ENCODE results near the gene DDHD1. TPM values are rescaled to one million over a fixed set of nuclear protein-coding genes. Genes with fewer than 3 reads are reported as not detected.

Gene DDHD1
- total RNA-seq, 1 experiment from 2014 or later, result 10.6 TPM

DNA sequence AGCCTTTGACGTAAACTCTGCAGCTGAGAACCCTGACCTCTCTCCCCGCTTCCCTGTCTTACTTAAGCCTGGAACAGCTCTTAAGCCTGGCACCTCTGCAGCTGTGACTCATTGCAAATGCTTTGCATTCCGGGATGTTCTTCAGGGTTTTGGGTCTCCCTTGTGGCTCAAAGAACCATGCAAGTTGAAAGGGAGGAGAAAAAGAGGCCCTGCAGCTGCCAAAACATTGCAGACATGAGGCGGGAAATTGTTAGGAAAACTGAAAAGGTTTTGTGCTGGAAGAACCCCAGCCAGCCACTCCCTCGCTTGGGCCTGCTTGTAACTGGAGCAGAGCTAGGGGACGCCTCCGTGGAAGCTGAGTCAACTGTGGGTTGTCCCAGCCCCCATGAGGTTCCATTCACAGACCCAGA, 142.1 kb downstream of the DDHD1 start:
- Histone ChIP-seq H4K20me1 (ENCODE audit: low read length) (no peaks in the 10 kb centered on the region), H3K4me2 (ENCODE audit: low read length) (peak overlapping the region; percentile 58), H3K9ac (ENCODE audit: low read length) (no peak overlapping the region), H3K27me3 (ENCODE audit: low read length) (no peaks in the 10 kb centered on the region), H3K4me1 (ENCODE audit: insufficient read depth, low read length) (peaks cover 15% of the 10 kb centered on the region), H3F3A (ENCODE audit: low read length, unreplicated experiment) (no peaks in the 10 kb centered on the region), H3K9me3 (ENCODE audit: low read length) (no peaks in the 10 kb centered on the region), H3K27ac (ENCODE audit: low read length) (0 out of 2 replicates have a peak overlapping the region, but pooled peaks have one; percentile 3), H3K4me3 (ENCODE audit: low read length) (no peak overlapping the region), H3K36me3 (ENCODE audit: low read depth, low read length) (no peaks in the 10 kb centered on the region), H3K79me2 (ENCODE audit: low read length) (no peaks in the 10 kb centered on the region), H3K9me2 (replicated peaks; ENCODE audit: low read length) (no peaks in the 10 kb centered on the region), H2AFZ (ENCODE audit: low read length) (peak overlapping the region; percentile 64)
- CTCF ChIA-PET, result interaction anchor here (0.9 kb wide), 1 partner anchor 50 kb away, joined by 12 read pairs; no protein-coding TSS in a partner anchor
- POLR2A ChIA-PET (ENCODE audit: unreplicated experiment), result no interaction called here
- BruUV-seq (replicated peaks), result no TSS peak
- intact Hi-C loops (cut with micrococcal nuclease), result no loop called here
- DNase-seq (peak; percentile 89), ATAC-seq (peak; percentile 95)
- TF ChIP-seq EZH2phosphoT487 (IDR thresholded peaks at IDR 0.05; ENCODE audit: borderline replicate concordance, low read length), result no peak
- TF ChIP-seq, protein P1, sequence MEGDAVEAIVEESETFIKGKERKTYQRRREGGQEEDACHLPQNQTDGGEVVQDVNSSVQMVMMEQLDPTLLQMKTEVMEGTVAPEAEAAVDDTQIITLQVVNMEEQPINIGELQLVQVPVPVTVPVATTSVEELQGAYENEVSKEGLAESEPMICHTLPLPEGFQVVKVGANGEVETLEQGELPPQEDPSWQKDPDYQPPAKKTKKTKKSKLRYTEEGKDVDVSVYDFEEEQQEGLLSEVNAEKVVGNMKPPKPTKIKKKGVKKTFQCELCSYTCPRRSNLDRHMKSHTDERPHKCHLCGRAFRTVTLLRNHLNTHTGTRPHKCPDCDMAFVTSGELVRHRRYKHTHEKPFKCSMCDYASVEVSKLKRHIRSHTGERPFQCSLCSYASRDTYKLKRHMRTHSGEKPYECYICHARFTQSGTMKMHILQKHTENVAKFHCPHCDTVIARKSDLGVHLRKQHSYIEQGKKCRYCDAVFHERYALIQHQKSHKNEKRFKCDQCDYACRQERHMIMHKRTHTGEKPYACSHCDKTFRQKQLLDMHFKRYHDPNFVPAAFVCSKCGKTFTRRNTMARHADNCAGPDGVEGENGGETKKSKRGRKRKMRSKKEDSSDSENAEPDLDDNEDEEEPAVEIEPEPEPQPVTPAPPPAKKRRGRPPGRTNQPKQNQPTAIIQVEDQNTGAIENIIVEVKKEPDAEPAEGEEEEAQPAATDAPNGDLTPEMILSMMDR (conservative IDR thresholded peaks at IDR 0.05; ENCODE audit: low read depth, low read length), result no peak
- TF ChIP-seq EZH2 (IDR thresholded peaks at IDR 0.05; ENCODE audit: low read length, unreplicated experiment), result no peak

DNA sequence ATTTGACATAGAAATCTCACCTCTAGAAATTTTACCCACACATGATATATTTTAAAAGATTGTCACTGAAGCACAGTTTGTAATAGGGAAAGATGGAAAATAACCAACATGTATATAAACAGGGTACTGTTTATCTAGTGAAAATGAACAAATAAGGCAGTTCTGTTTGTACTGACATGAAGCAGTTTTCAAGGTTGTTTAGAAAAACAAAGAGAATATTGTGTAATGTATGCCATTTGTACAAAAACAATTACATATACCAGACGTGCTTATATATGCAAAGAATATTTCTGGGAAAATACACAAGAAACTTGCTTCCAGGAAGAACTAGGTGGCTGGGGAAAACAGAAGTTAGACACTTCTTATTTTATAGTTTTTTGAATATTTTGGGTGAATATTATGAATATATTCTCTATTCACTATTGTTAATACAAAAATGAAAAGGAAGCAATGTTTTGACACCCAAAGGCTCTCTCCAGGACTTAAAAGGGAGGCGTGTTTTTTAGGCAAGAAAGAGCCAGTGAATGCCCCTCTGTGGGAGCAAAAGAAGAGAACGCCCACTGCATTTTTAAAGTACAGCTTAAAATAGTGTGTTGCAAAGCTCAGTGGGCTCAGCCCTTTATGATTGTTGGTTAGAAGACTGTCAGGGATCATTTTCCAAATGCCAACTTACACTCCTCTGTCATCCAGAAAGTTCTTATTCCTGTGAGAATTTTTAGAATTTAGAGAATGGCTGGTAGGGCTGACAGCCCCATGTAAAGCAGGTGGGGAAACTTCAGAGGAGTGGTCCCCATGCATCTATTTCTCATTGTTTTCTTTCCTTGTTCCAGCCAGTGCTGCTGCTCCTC, 142.7 kb downstream of the DDHD1 start:
- H3K27ac ChIP-seq (ENCODE audit: low read length), result 0 out of 2 replicates have a peak overlapping the region, but pooled peaks have one; percentile 3
- no peak overlapping the region for H3K9ac ChIP-seq (ENCODE audit: low read length)
- H2AFZ ChIP-seq (ENCODE audit: low read length), result peak overlapping the region; percentile 64

More for the DNA sequence above, 142.7 kb downstream of the DDHD1 start:
- ChIA-PET POLR2A (ENCODE audit: unreplicated experiment) (no interaction called here), CTCF (interaction anchor here (0.9 kb wide), 1 partner anchor 49 kb away, joined by 12 read pairs; no protein-coding TSS in a partner anchor)
- DNase-seq (no peak), ATAC-seq (no peak)
- intact Hi-C loops (cut with micrococcal nuclease), result no loop called here
- H3K4me3 ChIP-seq (ENCODE audit: low read length), result no peak overlapping the region
- H3K4me2 ChIP-seq (ENCODE audit: low read length), result peak overlapping the region; percentile 58
- no peaks in the 10 kb centered on the region for H3K9me3 ChIP-seq (ENCODE audit: low read length)
- H3K9me2 ChIP-seq (replicated peaks; ENCODE audit: low read length), result no peaks in the 10 kb centered on the region
- no peaks in the 10 kb centered on the region for H3K36me3 ChIP-seq (ENCODE audit: low read depth, low read length)
- no peaks in the 10 kb centered on the region for H4K20me1 ChIP-seq (ENCODE audit: low read length)
- no TSS peak for BruUV-seq (replicated peaks)
- no peaks in the 10 kb centered on the region for H3K79me2 ChIP-seq (ENCODE audit: low read length)
- no peaks in the 10 kb centered on the region for H3F3A ChIP-seq (ENCODE audit: low read length, unreplicated experiment)
- no peaks in the 10 kb centered on the region for H3K27me3 ChIP-seq (ENCODE audit: low read length)
- TF ChIP-seq EZH2phosphoT487 (IDR thresholded peaks at IDR 0.05; ENCODE audit: borderline replicate concordance, low read length) (no peak), EZH2 (IDR thresholded peaks at IDR 0.05; ENCODE audit: low read length, unreplicated experiment) (no peak)
- TF ChIP-seq, protein P1 (conservative IDR thresholded peaks at IDR 0.05; ENCODE audit: low read depth, low read length), result no peak
- peaks cover 15% of the 10 kb centered on the region for H3K4me1 ChIP-seq (ENCODE audit: insufficient read depth, low read length)
